ENCODE measurements around the gene CHST15. TPM values are rescaled to one million over a fixed set of nuclear protein-coding genes. Genes with fewer than 3 reads are reported as not detected.

CHST15 gene, protein sequence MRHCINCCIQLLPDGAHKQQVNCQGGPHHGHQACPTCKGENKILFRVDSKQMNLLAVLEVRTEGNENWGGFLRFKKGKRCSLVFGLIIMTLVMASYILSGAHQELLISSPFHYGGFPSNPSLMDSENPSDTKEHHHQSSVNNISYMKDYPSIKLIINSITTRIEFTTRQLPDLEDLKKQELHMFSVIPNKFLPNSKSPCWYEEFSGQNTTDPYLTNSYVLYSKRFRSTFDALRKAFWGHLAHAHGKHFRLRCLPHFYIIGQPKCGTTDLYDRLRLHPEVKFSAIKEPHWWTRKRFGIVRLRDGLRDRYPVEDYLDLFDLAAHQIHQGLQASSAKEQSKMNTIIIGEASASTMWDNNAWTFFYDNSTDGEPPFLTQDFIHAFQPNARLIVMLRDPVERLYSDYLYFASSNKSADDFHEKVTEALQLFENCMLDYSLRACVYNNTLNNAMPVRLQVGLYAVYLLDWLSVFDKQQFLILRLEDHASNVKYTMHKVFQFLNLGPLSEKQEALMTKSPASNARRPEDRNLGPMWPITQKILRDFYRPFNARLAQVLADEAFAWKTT
- total RNA-seq, result 11.6 and 17.6 TPM in 2 replicates

GRCh38 chr10:124092860-124093773, at the start of gene CHST15:
CHST15 (minus strand) TSS chr10:124093598; CDS start chr10:124046212, 47,386 bp downstream.

Other genes starting within 250 kb of the CHST15 start
- gene CPXM2, start 201.8 kb downstream of the CHST15 start, total RNA-seq, result under 0.01 and 0.16 TPM in 2 replicates

All from mesangial cell (primary cell).